GM12872 (cell line): Measurements from ENCODE around the gene SNED1.

Source experiments
- CTCF ChIP-seq: IDR thresholded peaks from 3 replicates; pipeline ENCODE4 v1.5.1; 2011; ENCODE audit warnings: low read depth, mild to moderate bottlenecking, low read length, moderate library complexity; ENCODE audit not compliant: insufficient read depth

Gene SNED1

GRCh38 chr2:240954436-240955305 lies 43.7 kb upstream of the SNED1 start:
- no peak for TF ChIP-seq CTCF

DNA sequence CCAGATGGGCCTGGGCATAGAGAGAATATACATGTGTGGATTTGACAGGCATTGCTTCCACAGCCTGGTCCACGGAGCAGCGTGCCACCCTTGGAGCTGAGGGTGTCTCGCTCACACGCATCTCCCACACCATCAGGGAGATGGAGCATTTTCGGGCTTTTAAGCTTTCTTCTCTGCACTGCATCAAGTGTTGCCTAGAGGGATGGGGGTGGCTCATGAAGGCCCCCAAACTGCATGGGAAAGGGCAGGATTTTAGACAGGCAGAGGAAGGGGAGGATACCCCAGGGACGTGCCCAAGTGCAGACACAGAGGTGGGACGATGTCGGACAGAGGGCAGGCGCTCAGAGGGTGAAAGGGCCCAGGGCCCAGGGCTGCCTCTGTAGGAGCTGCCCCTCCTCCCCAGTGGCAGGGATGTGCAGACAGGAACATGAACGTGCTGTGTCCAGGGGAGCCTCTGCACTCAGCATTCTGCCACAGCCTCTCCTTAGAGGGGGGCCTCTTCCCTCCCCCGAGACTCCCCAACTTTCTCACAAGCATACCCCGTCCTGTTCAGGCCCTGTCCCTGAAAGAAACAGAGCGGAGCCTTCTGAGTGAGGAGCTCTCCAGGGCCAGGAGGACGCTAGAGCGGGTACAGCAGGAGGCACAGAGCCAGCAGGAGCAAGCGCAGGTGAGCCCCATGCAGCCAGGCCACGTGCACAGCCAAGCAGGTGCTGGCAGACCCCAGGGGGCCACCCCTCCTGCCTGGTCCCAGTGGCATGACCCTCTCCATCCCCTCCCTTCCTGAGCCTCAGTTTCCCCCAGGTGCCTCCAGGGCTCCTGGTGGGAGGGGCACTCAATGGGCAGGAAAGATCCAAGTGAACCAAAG lies 42.9 kb upstream of the SNED1 start:
- no peak for TF ChIP-seq CTCF

GRCh38 chr2:240956171-240956934 lies 42.1 kb upstream of the SNED1 start:
- no peak for TF ChIP-seq CTCF

DNA sequence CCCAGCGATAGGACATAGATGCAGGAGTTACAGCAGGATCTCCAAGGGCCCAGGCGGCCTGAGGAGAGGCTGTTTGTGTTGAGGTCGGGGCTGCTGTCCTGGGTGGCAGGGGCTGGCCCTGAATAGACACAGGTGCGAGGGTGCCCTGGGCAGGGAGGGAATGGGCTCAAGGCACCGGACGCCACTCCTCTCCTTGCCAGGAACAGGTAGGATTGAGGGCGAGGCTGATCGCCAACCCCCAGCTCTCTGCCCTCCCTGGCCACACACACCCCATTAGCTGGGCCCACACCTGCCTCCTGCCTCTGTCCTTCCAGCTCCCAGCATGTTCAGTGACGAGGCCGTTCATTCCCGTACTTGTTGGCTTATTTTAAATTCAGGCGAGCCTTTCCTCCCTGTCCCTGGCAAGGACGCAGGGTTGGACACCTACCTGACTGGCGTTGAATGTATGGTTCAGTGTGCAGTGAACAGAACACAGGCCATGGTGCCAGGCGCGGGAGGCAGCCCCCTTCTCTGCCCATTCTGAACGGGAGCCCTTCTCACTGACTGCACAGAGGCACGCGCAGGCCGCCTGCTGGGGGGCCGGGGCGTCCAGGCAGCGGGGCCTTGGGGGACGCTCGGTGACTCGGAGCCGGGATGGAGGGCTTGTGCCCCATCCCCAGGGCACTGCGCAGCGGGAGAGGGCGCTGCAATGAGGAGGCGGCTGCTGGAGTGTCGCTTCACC lies 41.3 kb upstream of the SNED1 start:
- no peak for TF ChIP-seq CTCF

DNA sequence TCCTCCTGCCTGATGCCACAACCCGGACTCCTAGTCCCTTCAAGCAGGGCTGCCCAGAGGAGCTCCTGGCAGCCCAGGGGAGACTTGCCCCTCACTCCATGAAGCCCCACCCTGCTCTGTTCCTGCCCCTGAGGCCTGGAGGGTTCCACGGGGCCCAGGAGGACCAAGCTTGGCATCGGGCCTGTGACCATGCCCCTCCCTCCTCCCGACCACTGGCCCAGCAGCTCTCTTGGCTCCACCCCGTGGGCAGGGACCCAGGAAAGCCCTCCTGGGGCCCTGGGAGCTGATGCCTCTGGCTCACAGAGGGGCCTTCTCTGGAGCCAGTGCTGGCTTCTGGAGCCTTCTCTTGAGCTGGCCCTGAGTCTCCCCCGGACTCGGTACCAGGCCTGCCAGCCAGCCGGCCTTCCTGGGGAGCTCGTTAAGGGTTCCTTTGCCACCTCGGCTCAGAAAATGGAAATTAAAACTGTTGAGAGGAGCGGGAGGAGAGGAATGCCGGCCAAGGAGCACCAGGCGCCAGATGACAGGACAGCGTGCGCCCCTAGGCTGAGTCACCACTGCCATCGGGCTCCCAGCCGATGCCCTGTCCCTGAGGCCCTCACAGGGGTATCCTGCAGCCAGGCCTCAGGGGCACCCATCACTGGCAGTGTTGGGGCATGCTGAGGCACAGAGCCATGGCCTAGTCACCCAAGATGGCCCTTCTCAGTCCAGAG lies 40.6 kb upstream of the SNED1 start:
- TF ChIP-seq CTCF, result no peak

- no peak for TF ChIP-seq CTCF
Measured at GRCh38 chr2:240958366-240959213, 39.8 kb upstream of the SNED1 start.
